ENCODE measurements around the gene PHTF2.

GRCh38 chr7:77917500-77918262 is 119.1 kb downstream of the PHTF2 start:
- TF ChIP-seq CTCF (IDR thresholded peaks at IDR 0.05; ENCODE audit: insufficient read depth, low read depth, low read length), result no peak
- no peak for TF ChIP-seq EZH2 (IDR thresholded peaks at IDR 0.05; ENCODE audit: insufficient read depth, low read length)

All from astrocyte (in vitro differentiated cells and primary cell).